HG03571 (cell line): ENCODE data around the gene JAK2.
A peak's percentile ranks its signal among the peaks of the same experiment; 100 is the strongest.
"Not testable (repeated sequence)": the region's sequence is repeated elsewhere in the genome, so short reads cannot be mapped to it uniquely, and the experiment has no call there.

Experiments used
- ATAC-seq: cut with Tn5 transposase; IDR thresholded peaks from one replicate; pipeline ENCODE4 v1.9.1; 2021; ENCODE audit not compliant: unreplicated experiment

Gene JAK2

DNA sequence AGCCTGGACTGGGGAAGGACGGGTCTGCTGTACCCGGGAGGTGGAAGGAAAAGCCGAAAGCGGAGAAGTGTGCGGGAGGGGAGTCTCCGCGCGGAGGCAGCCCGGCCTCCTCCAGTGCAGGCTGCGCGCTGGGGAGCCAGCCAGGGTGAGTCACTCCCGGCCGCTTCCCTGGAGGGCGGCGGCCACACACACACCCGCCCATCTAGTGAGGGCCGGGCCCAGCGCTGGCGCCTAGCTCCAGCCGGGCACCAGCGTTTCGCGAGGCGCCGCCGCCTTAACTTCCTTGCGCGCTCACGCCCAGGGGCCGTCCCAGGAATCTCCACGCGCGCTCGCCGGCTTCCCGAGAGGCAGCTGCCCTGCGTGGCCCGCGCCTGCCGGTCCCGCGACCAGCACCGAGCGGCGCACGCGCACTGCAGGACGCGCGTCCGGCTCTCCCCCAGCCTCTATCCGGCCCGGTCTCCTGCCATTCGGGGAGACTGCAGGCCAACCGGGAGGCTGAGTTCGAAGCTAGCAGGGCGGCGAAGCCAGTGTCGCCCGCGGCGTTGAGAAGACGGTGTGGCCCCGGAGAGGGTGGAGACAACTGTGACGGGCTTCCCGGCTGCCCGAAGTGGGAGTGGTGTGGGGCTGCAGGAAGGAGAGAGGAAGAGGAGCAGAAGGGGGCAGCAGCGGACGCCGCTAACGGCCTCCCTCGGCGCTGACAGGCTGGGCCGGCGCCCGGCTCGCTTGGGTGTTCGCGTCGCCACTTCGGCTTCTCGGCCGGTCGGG, at the start of gene JAK2:
Gene JAK2, plus strand, starts transcription at position 652 of the 765 bp plus-strand sequence. CDS start 36,716 bp downstream, outside the sequence.
- ATAC-seq, result peak; percentile 71

DNA sequence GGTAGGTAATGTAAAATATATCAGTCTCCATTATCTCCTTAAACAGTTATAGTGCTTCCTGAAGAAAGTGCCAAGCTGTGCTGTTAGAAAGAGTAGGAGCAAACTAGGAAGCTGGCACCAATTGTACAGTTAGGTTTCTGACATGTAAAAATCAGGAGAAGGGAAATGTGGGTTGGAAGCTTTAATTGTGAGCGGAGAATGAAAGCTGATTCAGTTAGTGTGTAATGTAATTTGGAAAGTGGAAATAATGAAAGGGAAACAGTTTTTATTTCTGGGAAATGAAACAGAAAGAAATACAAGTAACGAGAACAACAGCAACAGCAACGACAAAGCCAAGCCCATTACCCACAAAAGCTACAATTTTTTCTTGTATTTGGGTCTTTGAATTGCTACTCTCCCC, 48.8 kb upstream of the JAK2 start:
- ATAC-seq, result no peak

DNA sequence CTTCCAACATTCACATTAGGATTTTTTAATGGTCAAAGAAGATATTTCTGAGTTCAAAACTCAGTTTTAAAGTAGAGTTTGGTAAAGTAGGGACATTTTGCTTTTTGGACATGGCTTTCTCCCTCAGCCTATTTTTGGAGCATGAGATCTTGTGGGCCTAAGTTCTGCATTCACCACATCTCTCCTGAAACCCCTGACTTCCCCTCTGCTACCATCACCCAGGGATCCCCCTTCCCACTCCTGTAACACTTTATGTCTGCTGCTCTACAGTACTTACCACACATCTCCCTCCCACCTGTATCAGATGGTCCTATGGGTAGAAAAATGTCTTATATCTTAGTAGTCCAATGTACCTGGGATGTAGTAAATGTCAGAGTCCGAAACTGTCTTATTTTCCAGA, 48.2 kb upstream of the JAK2 start:
- no peak for ATAC-seq

DNA sequence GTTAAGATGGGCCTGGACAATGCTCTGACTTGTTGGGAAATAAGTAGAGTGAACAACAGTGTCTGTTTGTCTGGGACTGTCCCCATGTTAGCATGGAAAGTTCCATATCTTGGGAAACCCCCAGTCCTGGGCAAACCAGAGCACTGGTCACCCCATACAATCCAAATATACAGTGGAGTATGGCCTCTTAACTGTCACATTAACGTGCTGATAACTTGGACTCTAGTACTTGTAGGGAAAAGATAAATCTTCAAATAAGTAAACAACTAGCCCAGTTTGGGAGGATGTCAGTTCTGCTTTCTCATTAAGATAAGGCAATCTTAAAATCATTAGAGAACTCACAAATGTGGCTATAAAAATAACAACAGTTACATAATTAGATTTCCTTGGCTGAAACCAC, 47.6 kb upstream of the JAK2 start:
- no peak for ATAC-seq

DNA sequence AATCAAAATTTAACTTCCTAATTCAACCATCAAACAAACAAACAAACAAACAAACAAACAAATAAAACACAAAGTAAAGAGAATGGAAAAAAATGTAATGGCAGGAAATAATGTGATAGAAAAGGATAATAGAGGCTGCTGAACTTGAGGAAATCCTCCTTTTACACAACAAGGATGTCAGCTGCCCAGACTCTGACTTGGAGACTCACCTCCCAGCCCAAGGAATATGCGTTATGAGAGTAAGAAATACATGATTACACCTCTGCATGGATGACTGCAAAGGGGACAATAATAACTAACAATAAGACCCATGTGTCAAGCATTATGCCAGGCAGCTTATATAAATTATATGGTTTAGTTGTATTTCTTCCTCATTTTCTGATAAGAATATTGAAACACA, 46.6 kb upstream of the JAK2 start:
- no peak for ATAC-seq

DNA sequence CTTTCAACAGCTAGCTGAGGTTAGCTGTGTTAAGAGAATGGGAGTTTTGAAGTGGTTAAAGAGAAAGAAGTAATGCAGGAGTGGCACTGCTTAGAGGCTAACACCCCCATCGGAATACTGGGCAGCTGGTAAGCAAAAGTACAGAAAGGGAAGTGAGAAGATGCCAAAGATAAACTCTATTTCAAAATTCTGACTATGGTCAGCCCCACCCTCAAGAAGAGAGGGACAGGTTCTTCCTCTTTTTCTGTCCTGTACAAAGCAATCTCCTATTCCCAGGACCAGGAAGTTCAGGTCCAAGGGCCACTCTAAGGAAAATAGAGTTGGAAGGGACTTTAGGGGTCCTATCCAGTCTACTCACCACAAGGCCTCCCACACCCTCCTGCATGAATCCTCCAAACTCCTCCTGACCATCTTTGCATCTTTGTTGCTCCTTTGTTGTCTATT, 45.9 kb upstream of the JAK2 start:
- peak; percentile 83 for ATAC-seq

DNA sequence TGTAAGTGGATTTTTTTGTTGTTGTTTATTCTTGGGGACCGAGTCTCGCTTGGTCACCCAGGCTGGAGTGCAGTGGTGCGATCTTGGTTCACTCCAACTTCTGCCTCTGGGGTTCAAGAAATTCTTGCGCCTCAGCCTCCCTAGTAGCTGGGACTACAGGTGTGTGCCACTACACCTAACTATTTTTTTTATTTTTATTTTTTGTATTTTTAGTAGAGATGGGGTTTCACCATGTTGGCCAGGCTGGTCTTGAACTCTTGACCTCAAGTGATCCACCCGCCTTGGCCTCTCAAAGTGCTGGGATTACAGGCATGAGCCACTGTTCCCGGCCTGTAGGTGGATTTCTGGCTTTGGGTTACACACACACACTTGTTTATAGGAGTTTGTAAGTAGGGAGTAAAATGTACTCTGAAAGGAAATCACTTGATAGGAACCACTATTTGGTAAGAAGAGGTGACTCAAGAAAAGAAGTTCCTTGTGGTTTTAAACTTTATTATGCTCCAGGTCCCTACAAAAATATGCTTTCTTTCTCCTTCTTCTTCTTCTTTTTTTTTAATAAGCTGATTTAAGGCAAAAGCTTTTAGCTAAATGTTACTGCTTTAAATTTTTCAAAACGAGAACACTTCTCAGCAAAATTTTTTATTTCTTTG, 42.9 kb upstream of the JAK2 start:
- ATAC-seq, result not testable (repeated sequence)

DNA sequence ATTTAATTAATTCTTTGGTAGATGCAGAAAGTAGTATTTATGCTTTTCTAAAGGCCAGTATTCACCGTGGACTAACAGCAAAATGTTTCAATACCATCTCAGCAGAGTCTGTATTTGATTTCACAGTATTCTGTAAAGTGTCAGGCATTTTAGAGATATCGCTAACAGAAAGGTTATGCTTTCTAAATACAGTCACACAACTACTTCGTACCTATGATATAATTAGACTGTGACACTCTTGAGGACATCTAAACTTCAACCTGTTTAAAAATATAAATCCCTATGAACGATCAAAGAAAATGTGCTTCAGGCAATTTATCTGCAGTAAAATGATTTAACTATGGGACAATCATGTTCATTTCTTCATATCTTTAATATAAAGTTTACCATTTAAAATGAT, 41.7 kb upstream of the JAK2 start:
- no peak for ATAC-seq

DNA sequence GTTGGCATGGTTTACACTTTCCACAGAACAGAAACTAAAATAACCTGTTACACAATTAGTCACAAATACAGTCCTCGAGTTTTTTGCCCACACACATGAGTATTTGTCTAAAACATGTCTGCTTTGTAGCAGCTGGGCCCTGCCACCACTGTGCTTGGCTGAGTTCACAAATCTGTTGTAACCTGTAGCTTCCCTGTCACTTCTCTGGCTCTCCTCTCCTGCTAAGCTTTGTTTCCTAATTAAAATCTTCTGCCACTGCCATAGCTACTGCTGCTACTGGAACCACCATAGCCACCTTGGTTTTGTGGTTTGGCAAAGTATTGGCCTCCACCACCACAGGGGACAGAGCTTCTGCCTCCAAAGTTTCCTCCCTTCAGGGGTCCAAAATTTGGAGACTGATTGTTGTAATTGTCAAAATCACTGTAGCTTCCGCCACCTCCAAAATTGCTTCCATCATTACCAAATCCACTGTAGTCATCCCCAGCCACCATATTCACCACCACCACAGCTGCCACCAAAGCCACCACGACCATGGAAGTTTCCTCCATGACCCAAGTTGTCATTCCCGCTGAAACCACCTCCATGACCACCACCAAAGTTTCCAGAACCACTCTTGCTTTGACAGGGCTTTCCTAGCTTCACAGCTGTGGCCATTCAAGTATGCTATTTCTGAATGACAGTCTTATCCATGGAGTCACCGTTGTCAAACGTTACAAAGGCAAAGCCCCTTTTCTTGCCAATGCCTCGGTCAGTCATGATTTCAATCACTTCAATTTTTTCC, 40.5 kb upstream of the JAK2 start:
- ATAC-seq, result not testable (repeated sequence)

DNA sequence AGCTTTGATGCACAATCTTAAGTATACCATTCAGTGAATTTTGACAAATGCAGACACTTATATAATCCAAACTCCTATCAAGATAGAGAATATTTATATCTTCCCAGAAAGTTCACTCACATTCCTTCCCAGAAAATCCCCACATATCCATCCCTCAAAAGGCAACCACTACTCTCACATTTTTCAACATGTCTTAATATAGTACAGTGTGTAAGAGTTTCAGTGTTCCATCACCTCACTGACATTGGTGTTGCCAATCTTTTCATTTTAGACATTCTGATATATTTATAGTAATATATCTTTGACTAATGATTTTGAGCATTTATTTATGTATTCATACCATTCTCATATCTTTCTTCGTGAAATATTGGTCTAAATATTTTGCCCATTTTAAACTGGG, 38.1 kb upstream of the JAK2 start:
- ATAC-seq, result no peak

DNA sequence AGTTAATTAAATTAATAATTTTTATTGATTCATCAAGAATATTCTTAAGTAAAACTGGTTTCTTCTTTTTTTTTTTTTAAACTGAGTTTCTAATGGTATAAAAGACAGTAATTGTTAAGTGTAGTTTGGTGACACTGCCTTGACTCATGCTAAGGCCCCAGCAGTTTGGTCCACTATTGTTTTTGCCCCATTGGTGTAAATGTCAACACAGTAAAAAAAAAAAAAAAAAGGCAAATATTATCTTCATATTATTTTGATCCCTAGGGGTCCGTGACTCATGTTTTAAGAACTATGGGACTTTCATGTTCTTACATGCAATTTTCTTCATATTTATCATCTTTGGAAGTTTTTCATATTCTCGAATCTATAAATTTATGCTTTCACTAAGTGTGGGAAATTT, 29.2 kb upstream of the JAK2 start:
- ATAC-seq, result no peak

DNA sequence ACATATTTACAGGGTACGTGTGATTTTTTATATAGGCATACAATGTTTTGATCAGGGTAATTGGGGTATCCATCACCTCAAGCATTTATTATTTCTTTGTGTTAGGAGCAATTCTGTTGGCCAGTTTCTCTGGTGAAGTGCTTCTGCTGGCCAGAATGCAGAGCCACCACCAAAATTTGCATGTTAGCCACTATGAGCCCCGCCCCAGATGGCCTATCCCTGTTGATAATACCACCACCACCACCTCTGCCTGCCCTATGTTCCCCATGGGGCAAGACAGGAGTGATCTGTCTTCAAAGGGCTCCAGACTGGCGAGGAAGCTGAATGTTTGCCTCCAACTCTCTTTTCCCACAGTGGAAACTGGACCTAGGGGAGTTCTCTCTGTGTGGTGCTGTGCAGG, 26.0 kb upstream of the JAK2 start:
- ATAC-seq, result no peak

DNA sequence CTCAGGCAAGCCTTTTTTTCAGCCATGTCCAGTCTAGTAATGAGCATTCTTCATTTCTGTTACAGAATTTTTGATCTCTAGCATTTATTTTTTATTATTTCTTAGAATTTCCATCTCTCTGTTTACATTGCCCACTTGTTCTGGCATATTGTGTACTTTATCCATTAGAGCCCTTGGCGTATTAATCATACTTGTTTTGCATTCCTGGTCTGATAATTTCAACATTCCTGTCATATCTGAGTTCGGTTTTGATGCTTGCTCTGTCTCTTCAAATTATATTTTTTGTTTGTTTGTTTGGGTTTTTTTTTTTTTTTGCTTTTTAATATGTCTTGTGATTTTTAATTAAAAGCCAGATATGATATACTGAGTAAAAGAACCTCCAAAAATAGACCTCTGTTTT, 23.0 kb upstream of the JAK2 start:
- ATAC-seq, result no peak

DNA sequence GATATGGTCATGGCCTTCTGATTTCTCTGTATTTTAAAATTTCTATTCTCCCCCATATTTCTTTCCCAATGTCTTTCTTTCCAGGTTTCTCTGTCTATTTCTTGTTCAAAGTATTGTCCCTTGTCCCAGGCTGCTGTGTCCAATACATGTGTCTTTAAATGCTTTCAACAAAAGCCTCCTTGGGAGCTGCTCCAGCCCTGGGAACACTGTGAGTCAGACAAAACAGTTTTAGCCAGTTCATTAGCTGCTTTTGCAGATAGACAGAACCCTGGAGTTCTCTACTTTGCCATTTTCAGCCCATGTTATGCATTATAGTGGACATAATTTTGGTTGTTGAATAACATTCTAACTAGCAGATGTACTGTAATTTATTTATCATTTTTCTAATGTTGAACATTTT, 20.5 kb upstream of the JAK2 start:
- no peak for ATAC-seq

DNA sequence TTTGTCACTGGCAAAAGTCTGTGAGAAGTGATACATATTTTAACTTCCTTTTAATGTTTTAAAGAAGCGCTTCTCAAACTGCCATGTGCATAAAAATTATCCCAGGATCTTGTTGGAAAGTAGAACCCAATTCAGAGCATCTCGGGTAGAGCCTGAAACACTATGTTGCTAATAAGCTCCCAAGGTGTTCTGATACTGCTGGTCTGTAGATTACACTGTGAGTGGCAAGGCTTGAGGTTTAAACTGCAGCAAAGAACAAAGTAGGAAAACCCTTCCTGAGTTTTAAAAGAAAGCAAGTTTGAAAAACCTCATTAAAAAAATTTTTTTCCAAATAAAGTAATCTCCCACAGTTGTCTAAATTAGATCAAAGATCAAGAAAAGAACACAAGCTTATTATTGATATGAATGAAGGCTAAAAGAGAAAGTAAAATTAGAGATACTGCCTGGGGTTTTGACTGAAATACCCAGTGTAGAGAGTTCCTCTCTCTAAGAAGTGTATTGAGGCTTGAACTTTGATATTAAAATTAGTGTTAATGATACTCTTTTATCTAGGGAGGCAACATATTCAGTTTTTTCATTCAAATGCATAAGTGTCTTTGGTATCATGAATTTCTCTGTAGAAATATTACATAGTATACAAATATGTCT, 19.8 kb upstream of the JAK2 start:
- ATAC-seq, result no peak

DNA sequence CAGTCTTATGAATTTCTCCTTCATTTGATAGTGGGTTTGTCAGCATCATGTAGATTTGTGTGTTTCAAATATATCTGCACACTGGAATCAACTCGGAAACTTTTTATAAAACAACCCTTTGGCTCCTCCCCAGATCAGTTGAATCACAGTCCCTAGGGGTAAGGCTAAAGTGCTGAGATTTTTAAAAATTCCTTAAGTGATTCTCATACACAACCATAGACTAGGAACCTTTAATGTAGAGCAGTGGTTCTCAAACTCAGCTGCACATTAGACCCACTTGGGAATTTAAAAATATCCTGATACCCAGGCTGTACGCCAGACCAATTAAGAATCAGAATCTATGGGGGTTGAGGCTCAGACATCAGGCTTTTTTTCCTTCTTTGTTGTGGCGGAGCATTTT, 17.5 kb upstream of the JAK2 start:
- no peak for ATAC-seq

DNA sequence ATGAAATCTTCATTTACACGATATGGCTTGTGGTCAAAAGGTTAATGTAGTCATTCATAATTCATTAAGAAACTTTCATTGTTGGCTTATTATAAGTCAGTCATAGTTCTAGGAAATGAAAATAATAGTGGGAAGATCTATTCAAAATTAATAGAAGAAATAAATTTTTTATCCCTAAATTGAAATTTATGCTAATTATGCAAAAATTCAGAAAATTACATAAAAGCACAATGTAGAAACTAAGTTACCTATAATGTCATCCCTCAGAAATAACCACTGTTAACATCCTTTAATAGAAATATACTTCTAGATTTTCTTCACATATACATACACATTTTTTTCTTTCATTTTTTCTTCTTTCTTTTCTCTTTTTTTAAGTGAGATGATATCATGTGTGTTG, 15.9 kb upstream of the JAK2 start:
- ATAC-seq, result no peak

DNA sequence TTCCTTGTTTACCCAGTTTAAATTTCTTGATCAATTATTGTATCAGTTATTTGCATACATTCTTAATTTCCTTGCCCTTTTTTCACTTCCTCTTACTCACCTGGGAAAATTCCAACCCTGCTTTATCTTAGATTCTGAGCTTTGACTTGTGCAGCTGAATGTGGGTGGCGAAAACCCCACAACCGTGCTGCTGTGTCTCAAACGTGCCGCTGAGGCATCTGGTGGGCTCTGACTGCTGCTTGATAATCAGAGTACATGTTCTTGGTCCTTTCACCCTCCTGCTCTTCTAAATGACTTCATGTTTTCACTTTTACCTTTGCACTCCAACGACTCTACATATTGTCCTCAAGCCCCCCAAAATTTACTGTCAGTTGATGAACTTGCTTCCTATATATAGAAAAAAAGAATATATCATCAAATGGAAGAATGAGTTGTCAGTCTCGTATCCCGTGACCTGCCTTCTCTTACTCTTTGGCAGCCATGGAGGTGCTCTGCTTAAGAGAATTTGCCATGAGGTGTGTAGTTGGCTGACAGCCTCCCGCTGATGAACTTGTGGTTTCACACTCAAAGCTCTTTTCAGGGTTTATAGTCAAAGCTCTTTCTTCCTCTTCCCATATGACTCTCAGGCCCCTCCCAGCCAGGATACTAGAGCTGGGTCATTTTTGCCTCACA, 14.0 kb upstream of the JAK2 start:
- ATAC-seq, result peak; percentile 88

DNA sequence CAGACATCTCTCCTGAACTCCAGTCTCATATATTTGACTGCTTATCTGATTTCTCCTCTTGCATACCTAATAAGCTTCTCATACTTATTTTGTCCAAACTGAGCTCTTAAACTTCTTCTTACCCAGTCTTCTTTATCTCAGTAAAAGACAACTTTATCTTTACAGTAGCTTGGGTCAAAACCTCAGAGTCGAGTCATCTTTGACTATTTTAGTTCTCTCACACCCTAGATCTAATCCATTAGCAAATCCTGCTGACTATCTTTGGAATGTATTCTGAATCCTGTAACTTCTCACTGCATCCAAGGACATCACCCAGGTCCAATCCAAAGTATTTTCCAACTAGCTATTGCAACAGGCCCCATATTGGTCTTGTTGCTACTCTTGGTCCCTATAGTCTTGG, 11.8 kb upstream of the JAK2 start:
- ATAC-seq, result no peak

DNA sequence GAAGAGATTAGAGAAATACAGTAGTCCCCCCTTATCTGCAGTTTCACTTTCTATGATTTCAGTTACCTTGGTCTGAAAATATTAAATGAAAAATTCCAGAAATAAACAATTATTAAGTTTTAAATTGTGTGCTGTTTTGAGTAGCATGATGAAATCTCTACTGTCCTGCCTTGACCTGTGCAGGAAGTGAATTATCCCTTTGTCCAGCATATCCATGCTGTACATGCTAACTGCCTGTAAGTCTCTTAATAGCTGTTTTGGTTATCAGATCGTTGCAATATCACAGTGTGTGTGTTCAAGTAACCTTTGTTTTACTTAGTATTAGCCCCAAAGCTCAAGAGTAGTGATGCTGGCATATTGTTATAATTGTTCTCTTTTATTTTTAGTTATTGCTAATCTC, 11.2 kb upstream of the JAK2 start:
- ATAC-seq, result no peak

DNA sequence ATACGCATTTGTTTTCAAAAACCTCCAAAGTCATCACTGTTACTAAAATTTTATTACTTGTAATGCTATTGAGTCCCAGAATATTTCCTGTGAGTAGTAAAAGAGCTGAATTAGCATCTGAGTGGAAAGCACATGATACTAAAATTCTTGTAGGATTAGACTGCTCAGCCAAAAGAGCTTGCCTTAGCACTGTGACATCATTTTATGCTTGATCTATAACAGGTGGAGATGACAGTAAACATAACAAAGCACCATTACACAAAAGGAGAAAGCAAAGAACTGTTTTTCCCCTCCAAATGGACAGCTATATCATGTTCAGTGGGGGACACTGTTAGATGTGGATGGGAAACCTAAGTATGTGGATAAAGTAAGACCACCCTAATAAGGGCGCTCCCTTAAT, 5.8 kb upstream of the JAK2 start:
- ATAC-seq, result no peak
